GM19452 (cell line): ENCODE measurements around the gene CHRNA1.

ENCODE experiments used
- ATAC-seq: cut with Tn5 transposase; IDR thresholded peaks from one replicate; pipeline ENCODE4 v1.9.1; 2021; ENCODE audit not compliant: unreplicated experiment

CHRNA1 gene

GRCh38 chr2:174784316-174784715 is 20.0 kb upstream of the CHRNA1 start:
- ATAC-seq = no peak

- no peak for ATAC-seq
These were observed 17.7 kb upstream of the CHRNA1 start for GRCh38 chr2:174781996-174782395.

GRCh38 chr2:174781298-174781697 is 17.0 kb upstream of the CHRNA1 start:
- ATAC-seq = no peak

- no peak for ATAC-seq
These were observed 16.6 kb upstream of the CHRNA1 start for GRCh38 chr2:174780856-174781255.

- ATAC-seq = no peak
These were observed 16.0 kb upstream of the CHRNA1 start for GRCh38 chr2:174780191-174780840.

- no peak for ATAC-seq
These were observed 15.2 kb upstream of the CHRNA1 start for GRCh38 chr2:174779361-174779928.

- ATAC-seq = peak; percentile 65
These were observed 14.1 kb upstream of the CHRNA1 start for GRCh38 chr2:174778085-174778981.

- ATAC-seq = no peak
These were observed 13.2 kb upstream of the CHRNA1 start for GRCh38 chr2:174777347-174778084.

- no peak for ATAC-seq
These were observed 12.4 kb upstream of the CHRNA1 start for GRCh38 chr2:174776675-174777074.

- no peak for ATAC-seq
These were observed 12.0 kb upstream of the CHRNA1 start for GRCh38 chr2:174776223-174776622.

GRCh38 chr2:174775571-174775980 is 11.3 kb upstream of the CHRNA1 start:
- ATAC-seq = no peak

- ATAC-seq = no peak
These were observed 10.6 kb upstream of the CHRNA1 start for GRCh38 chr2:174774886-174775285.

GRCh38 chr2:174773215-174773614 is 8.9 kb upstream of the CHRNA1 start:
- ATAC-seq = no peak

GRCh38 chr2:174772472-174772801 is 8.2 kb upstream of the CHRNA1 start:
- no peak for ATAC-seq

GRCh38 chr2:174771631-174772471 is 7.6 kb upstream of the CHRNA1 start:
- ATAC-seq = peak; percentile 70

- ATAC-seq = no peak
These were observed 6.9 kb upstream of the CHRNA1 start for GRCh38 chr2:174771136-174771535.

GRCh38 chr2:174768557-174768956 is 4.3 kb upstream of the CHRNA1 start:
- no peak for ATAC-seq

- no peak for ATAC-seq
These were observed 2.0 kb upstream of the CHRNA1 start for GRCh38 chr2:174766271-174766670.

- no peak for ATAC-seq
These were observed 1.3 kb upstream of the CHRNA1 start for GRCh38 chr2:174765576-174765975.

GRCh38 chr2:174763780-174764179 is 492 bp downstream of the CHRNA1 start:
- ATAC-seq = no peak

- ATAC-seq = no peak
These were observed 1.8 kb downstream of the CHRNA1 start for GRCh38 chr2:174762464-174762863.
